GM18508 (cell line): ENCODE results near the gene SFMBT2.
"Not testable (repeated sequence)": the region's sequence is repeated elsewhere in the genome, so short reads cannot be mapped to it uniquely, and the experiment has no call there.

Experiments
- ATAC-seq: cut with Tn5 transposase; IDR thresholded peaks from one replicate; pipeline ENCODE4 v1.9.1; 2021; ENCODE audit warnings: moderate number of reproducible peaks; ENCODE audit not compliant: insufficient read depth, unreplicated experiment

SFMBT2 gene

GRCh38 chr10:7403620-7404019 lies 7.2 kb downstream of the SFMBT2 start:
- no peak for ATAC-seq

- no peak for ATAC-seq
These were observed 9.1 kb downstream of the SFMBT2 start for GRCh38 chr10:7401782-7402181.

GRCh38 chr10:7401156-7401555 lies 9.7 kb downstream of the SFMBT2 start:
- ATAC-seq, result no peak

- ATAC-seq, result no peak
These were observed 10.6 kb downstream of the SFMBT2 start for GRCh38 chr10:7400068-7400715.

- ATAC-seq, result no peak
These were observed 11.3 kb downstream of the SFMBT2 start for GRCh38 chr10:7399533-7399932.

GRCh38 chr10:7397049-7398035 lies 13.5 kb downstream of the SFMBT2 start:
- no peak for ATAC-seq

GRCh38 chr10:7392301-7392700 lies 18.5 kb downstream of the SFMBT2 start:
- ATAC-seq, result not testable (repeated sequence)

- no peak for ATAC-seq
These were observed 19.1 kb downstream of the SFMBT2 start for GRCh38 chr10:7391748-7392147.

GRCh38 chr10:7390689-7391110 lies 20.1 kb downstream of the SFMBT2 start:
- not testable (repeated sequence) for ATAC-seq

GRCh38 chr10:7389844-7390243 lies 21.0 kb downstream of the SFMBT2 start:
- ATAC-seq, result no peak

- ATAC-seq, result no peak
These were observed 21.5 kb downstream of the SFMBT2 start for GRCh38 chr10:7389346-7389745.

GRCh38 chr10:7388602-7389001 lies 22.2 kb downstream of the SFMBT2 start:
- no peak for ATAC-seq

GRCh38 chr10:7388149-7388548 lies 22.7 kb downstream of the SFMBT2 start:
- ATAC-seq, result not testable (repeated sequence)

GRCh38 chr10:7385114-7385513 lies 25.7 kb downstream of the SFMBT2 start:
- ATAC-seq, result no peak

- ATAC-seq, result no peak
These were observed 27.4 kb downstream of the SFMBT2 start for GRCh38 chr10:7383442-7383841.

GRCh38 chr10:7380704-7381241 lies 30.1 kb downstream of the SFMBT2 start:
- no peak for ATAC-seq

GRCh38 chr10:7378602-7379403 lies 32.0 kb downstream of the SFMBT2 start:
- ATAC-seq, result no peak

GRCh38 chr10:7377614-7378248 lies 33.1 kb downstream of the SFMBT2 start:
- no peak for ATAC-seq

- no peak for ATAC-seq
These were observed 36.0 kb downstream of the SFMBT2 start for GRCh38 chr10:7374795-7375194.

- ATAC-seq, result no peak
These were observed 37.8 kb downstream of the SFMBT2 start for GRCh38 chr10:7373039-7373438.
